NCI-H510A (cell line): Measurements from ENCODE around the gene RALGAPA2.

Experiments used
- DNase-seq: peaks from one replicate; lab custom pipeline; 2025; lab: John Stamatoyannopoulos, UW

The RALGAPA2 gene

DNA sequence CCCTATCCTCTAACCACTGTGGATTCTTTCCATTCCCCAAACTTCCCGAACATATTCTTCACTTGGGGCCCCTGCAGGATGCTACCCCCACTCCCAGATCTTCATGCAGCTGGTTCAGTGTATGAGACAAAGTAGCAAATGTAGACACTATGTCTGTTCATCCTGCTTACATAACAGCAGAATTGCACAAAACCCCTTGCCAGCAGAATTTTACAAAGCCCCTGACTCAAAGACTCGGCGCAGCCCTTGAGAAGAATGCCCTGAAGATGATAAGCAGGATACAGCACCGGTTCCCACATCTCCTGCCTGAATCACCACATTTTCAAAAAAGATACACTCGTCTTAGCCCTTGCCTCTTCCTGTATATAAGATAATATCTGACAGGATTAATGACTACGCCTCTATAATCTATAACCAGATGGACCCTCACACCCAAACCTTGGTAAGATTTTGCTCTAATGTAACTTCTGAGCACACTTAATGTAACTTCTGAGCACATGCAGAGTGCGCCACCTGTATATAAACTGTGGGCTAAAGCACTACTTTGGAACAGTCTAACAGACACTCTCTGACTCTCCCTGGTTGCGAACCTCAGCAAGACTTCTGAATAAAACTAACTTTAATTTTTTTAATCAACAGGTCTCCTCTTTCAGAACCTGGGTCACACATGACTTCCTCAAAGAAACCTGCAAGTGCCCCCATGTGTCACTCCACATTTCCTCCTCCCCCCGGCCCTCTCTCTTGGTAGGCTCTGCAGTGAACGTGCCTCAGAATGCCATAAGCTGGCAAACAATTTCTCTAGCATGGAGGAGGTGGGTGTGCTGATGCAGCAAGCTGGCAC is 28.7 kb downstream of the RALGAPA2 start:
- no peak for DNase-seq

DNA sequence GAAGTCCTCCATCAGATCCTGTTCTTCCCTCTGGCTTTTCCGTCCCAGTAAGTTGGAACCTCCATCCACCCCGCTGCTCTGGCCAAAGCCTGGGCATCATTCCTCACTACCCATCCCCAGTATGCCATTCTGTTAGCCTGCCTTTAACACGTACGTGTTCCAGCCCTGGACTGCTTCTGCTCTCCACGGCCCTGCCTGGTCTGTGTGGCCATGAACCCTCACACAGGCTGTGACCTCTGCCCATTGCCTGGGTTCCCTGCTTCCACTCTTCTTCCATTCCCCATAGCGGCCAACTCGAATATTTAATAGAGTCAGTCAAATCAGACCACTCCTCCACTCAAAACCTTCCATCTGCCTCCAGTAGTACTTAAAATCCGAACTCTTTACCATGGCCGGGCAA is 29.4 kb downstream of the RALGAPA2 start:
- no peak for DNase-seq

DNA sequence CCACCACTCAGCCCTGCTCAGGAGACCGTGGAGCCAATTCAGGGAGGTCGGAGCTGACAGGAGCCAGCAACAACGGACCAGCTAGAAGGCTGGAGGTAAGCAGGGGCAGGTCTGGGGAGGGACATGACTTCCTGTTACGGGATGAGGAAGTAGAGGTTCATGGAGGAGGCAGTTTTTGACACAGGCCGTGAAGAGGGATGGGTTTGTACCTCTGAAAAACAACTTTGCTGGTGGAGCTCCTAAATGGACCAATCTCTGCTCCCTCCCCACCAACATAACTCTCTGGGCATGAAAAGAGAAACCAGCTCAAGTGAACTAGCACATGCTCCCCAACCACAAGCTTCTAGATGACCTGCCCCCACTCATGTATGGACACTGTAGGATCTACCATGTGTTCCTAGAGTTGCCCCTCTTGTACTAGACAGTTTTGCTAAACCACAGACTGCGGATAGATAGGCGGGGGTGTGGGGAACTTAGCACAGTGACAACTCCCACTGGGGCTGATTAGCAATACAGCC is 31.4 kb downstream of the RALGAPA2 start:
- peak; percentile 16 for DNase-seq

DNA sequence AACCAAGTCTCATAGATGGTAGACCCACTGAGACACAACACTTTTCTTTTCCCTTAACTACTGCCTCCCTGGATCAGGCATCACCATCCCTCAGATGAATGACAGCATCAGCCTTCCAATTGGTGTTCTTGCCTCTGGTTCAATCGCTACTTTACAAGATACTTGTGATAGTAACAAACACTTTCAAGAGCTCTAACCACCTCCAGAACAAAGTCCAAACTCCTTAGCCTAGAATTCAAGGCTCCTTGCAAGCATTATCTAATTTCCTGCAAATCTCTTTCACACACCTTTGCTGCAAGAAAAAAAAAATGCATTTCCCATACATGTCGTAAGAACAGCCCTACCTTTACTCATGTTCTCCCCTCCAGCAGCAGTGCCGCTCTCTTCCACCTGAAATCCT is 33.1 kb downstream of the RALGAPA2 start:
- DNase-seq, result no peak

DNA sequence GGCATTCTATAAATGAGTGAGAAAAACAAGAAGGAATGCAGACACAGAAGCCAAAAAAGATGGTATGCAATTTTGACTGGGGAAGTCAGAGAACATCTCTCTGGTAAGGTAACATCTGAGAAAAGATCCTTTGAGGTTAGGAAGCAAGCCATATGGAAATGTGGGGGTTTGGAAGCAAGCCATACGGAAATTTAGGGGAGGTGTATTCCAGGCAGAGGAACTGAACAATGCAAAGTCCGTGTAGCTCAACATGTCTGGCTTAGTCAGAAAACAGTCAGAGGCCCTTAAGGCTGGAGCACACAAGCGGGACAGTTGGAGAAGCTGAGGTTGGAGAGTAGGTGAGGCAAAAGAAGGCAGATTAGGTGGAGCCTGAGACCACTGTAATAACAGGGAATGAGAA is 35.3 kb downstream of the RALGAPA2 start:
- DNase-seq, result no peak

DNA sequence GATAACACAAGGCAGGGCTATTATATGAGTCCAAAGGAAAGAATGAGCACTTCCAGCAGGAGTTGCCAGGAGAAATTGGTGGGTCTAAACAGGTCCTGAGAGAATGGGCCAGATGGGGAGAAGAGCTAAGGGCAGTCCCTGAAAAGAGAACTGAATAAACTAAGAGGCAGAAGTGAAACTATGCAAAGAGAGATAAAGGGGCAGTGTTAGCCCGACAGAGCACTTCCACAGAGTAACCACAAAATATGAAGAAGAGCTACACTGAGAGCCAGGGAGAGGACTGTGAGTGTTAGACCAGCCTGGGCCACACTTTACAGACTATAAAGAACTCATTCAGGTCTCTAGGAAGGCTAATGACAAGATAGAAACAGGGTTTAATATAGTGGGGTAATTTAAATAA is 43.8 kb downstream of the RALGAPA2 start:
- DNase-seq, result no peak

DNA sequence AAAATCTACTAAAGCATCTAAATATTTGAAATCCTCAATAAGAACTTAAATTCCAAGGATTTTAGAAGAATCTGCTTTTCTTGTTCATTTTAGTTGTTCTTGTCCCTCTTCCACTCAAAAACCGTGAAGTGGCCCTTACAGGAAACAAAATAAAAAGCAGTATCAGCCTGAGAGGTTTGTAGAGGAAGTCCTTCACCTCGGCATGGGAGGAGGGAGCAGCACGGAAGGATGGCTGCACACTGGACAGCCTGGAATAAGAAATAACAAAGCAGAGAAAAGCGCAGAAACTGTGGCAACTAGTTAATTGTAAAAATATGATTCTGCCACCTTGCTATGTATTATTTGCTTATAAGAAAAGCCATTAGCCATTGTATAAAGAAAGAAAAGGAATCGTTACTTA is 46.1 kb downstream of the RALGAPA2 start:
- no peak for DNase-seq

DNA sequence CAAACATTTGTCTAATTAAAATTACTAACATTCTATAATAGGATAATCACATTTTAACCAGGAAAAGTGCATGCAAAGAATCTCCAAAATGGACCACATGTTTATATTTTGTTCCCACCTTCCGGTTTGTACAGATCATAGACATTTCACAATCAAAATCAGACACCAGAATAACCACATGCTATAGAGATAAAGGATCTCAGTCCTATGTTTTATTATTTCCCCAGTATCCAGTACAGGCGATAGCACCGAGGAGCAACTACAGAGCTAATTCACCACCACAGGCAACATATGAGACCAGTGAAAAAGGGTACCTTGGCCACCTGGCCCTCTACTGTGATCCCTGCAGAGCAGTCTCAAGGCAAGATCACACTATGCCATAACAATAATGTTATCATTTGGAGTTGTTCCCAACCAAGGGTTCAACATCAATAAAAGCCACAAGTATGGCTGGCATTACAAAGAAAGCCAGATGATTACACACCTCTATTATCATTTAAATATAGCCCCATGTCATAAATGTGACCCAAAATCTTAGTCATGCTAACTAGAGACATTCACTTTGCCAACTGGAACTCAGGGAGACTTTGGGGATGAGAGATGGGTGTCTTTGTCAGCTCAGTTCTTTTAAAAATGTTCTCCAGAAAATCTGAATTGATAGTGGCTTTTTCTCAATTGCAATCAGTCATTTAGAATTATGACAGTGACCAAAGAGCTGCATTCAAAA is 46.7 kb downstream of the RALGAPA2 start:
- no peak for DNase-seq

DNA sequence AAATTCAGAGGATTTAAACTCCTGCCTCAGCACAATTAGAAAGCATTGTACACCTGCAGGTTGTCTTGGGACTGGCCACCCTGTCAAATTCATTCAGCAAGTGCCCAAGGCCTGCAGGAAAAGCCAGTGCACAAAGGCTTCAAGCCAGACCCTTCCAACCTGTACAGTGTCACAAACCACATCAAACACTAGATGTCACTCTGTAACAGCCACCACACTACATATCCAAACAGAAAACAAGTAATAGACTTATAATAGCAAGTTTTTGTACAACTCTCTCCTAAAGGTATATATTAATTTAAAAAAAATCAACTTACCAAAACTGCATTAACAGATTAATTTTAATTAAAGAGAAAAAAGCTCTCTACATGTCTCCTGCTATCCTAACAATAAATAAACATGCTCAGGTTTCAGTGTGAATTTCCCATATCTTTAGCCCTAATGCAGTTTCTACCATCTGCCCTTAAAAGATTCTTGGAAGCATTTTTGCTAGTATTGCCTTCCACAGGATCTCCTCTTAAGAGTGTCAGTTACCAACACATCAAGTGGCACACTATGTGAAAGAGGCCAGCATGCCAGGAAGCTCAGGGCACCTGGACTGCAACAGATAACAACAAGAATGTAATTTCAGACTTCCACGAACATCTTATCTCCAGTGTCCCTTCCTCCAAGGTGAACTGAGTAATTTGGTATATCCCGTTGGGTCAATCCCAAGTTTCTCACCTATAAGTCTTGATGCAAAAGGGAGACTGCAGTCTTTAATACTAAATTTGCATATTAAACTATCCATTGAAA is 47.5 kb downstream of the RALGAPA2 start:
- DNase-seq, result no peak

DNA sequence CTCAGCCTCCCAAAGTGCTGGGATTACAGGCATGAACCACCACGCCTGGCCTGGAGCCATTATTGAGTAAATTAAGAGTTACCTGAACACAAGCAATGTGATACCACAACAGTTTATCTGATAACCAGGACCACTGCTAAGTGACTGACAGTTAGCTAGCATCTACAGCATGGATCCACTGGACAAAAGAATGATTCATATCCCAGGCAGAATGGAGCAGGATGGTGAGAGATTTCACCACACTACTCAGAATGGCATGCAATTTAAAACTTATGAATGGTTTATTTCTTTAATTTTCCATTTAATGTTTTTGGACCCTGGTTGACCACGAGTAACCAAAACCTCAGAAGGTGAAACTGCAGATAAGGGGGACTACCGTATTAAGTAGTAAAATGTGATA is 48.6 kb downstream of the RALGAPA2 start:
- DNase-seq, result no peak

DNA sequence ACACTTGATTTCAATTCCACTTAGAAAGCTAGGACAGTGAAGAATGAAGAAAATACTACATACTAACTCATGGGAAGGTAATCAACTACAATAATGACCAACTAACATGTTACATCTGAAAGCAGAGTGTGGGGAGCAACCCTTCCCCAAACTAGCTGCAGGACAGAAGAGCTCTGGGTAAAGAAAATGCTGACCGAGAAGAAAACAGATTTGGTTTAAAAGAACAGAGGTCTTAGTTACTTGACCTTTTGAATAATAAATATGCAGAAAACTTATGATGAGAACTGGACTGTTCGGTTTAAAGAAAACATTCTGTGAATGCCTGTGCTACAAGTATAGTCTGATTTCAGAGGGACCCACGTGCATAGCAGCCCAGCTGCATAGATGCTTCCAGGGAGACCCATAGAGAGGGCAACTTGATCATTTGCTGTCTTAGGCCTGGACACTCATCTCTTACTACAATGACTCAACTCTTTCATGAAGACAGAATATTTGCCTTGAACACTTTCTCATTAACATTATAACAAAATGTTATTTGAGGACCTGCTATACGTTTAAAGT is 53.5 kb downstream of the RALGAPA2 start:
- DNase-seq, result no peak

DNA sequence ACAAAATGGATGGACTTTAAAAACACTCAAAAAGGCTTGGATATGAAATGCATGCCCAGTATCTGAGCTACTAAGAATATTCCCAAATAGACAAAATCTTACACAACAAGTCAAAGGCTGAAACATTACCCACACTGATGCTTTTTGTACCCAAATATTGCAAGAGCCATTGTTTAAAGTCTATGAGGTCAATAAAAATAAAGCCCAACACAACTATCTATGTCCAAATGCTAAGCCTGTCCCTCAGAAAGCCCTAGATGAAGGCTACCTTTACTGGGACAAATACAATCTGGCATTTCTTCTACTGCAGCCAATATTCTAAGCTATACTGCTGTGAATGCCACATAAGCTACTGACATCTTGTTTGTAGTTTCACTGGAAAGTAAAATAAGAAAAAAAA is 54.3 kb downstream of the RALGAPA2 start:
- DNase-seq, result no peak

DNA sequence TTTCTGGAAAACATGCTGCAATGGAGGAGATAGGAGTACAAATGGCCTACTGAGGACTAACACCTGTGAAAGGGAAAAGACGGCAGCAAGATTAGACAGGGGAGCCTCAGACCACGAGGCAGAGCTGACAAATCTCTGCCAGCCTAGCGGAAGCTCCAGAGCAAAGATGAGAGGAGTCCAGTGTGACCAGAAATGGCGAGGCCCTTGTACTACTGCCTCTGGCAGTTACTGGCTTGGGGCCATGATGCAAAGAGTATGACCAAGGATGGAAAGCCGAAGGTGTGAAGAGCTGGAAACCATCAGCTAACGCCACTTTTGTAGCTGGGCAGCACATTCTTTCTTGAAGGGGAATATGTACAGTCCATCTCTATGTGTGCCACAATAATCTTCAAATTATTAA is 55.4 kb downstream of the RALGAPA2 start:
- DNase-seq, result no peak

DNA sequence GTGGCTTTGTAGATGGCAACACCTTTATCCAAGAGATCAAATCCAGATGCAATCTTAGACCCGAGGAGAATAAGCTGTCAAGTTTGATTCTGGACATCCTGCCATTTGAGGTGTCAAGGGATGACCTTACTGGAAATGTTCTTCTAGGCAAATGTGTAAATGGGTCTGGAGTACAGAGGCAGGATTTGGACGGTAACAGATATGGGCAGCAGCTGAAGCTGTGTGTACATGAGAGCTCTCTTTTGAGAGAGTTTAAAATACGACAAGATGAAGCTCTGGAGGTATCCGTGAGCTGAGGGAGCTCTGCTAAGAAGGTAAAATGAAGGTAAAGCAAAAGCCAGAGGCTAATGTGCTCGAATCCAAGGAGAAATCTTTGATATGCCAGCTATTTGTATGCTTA is 56.6 kb downstream of the RALGAPA2 start:
- DNase-seq, result no peak

DNA sequence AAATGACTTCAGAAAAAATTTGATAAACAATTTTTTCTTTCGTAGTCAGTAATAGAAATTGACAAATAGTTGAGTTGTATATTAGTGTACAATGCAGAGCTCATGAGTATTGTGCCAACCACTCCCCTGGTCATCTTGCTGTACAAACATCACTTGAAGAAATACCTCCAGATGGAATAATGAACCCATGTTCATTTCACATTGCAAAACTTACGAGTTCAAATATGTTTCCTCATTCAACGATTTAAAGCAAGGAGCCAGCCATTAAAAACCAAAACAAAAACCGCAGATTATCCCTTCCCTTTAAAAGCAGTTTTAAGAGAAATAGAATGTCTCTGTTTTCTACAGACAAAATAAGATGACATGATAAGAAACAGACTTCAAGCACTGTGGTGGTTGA is 62.5 kb downstream of the RALGAPA2 start:
- no peak for DNase-seq

DNA sequence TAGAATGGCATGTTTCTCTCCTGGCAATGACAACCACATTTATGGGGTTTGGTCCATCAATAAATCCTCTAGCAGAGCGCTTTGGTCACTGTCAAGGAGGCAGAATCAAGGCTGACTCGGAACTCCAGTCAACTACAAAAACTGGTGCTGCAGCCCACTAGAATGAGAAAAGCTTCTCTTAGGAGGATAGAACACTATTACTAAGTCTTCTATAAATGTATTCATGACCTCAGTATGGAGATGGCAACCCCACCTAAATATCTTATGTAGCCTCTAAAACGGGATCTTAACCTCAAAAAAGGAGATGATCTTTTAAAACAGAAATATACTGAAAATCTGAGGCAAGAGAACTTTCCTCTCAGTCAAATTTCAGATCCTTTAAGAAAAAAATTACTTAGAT is 68.5 kb downstream of the RALGAPA2 start:
- no peak for DNase-seq

DNA sequence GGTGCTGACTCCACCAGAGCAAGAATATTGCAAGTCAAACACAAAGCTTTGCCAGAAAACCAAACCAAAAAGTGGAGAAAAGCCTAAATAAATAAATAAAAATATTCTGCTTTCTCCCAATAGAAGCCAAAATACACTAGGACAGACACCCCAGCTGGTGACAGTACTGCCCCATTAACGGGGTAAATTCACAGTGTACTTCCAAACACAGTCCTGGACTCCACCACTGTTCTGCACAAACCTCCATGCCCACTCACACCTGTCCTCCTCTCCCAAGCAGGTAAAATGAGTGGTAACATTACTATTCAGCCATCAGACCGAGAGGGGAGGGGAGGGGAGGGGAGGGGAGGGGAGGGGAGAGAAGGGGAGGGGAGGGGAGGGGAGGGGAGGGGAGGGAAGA is 70.7 kb downstream of the RALGAPA2 start:
- no peak for DNase-seq

DNA sequence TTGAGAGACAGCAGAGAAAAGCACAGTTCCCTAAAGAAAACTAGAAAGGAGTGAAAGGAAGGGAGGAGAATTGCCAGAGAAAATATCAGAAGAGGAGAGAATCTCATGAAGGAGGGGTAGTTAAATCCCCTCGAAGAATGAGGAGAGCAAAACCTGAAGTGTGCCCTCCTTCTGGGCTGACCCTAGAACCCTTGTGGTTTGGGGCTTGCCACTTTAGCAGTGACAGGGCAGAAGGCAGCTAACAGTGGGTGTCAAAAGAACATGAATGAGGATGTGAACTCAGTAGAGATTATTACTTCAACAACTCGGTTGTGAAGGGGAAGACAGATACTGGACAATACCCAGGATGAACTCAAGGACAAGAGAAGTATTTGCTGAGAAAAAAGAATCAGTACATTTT is 73.6 kb downstream of the RALGAPA2 start:
- no peak for DNase-seq

DNA sequence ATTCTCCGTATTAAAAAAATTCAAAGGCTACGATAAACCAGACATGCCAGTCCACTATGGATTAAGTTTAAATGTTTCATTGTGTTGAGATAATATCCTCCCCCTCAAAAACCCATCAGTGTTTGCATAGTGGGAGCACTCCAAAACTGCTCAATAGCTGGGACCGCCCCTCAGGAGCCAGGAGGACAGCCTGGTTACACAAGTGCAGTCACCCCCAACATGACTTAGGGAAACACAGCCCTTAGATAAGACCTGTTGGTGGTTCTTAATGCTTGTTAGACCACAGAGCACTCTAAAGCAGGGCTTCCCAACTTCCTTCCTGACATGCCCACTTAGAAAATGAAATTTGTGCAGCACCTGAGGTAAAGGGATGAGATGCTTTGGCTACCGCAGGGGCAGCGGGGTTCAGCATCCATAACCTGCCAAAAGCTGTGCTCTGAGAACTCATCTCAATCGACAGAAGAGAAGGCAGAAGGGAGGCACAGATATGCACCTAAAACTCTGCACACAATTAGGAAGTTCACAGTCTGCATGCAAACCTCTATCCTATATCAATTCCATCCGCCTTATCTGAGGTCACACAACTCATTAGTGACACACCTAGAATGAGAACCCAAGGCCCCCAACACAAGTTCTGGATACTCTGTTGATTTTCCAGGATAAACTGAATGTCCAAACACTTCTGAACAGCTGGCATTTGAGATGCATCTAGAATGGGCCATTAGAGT is 74.3 kb downstream of the RALGAPA2 start:
- DNase-seq, result peak; percentile 62

DNA sequence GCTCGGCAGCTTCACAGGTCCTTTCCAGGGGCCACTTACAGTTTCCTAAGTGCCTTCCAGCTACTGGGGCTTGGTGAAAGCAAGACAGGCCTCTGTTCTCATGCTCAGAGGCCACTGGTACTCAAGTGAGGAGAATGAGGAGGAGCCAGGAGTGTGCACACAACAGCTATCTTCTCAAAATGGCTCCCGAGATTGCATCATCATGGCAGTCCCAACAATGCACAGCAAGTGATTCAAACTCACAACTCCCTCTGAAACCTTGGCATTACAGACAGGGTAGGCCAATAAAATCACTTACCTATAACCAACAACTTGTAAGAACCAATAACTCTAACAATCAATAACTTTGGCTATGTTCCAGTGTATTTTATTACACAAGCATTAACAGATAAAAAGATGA is 77.4 kb downstream of the RALGAPA2 start:
- DNase-seq, result no peak

DNA sequence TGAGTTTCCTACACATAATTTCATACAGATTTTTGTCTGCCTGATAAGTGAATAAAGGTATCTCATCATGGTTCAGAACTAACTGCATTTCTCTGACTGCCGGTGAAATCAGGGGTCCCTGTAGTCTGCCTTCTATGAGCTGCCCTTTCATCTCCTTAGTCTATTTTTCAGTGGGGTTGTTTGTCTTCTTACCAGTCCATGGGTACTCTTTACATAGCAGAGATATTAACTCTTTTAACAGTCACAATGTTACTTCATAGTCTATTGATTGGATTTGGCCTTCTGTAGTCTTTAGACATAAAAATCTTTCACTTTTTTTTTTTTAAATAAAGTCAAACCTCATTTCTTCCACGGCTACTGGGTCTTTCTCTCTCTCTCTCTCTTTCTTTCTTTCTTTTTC is 79.8 kb downstream of the RALGAPA2 start:
- no peak for DNase-seq

DNA sequence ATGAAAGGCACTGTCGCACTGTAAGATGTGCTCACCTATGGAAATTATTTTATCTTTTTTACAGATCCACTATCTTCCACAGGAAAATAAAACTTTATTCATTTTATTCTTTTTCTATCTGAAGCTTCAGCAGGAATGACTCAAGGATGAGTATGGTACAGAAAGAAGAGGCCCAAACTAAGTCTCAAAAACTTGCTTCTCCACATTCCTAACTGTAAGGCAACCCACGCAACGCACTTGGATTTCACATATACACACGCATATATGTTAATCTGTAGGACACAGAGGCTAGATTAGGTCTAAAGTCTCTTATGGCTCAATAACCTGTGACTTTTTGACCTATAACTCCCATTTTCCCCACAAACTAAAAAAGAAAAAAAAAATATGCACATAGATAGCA is 81.9 kb downstream of the RALGAPA2 start:
- DNase-seq, result no peak
